ENCODE data around the gene ARHGEF4.

GRCh38 chr2:131052741-131053263 is 216.1 kb downstream of the ARHGEF4 start:
- TF ChIP-seq CTCF (IDR thresholded peaks at IDR 0.05; ENCODE audit: low read length) (no peak), EZH2 (optimal IDR thresholded peaks at IDR 0.05; ENCODE audit: low read depth, low read length) (no peak), EZH2phosphoT487 (IDR thresholded peaks at IDR 0.05; ENCODE audit: low read length) (no peak)
